ENCODE results near the gene ZNF823. TPM values are rescaled to one million over a fixed set of nuclear protein-coding genes. Genes with fewer than 3 reads are reported as not detected.

Gene ZNF823
- total and polyA plus RNA-seq, 9 of the 15 experiments (the other 6 are each of a cell fraction or from before 2014, with no cell fraction given) = 4.0 to 13.4 (median 6.1) TPM

DNA sequence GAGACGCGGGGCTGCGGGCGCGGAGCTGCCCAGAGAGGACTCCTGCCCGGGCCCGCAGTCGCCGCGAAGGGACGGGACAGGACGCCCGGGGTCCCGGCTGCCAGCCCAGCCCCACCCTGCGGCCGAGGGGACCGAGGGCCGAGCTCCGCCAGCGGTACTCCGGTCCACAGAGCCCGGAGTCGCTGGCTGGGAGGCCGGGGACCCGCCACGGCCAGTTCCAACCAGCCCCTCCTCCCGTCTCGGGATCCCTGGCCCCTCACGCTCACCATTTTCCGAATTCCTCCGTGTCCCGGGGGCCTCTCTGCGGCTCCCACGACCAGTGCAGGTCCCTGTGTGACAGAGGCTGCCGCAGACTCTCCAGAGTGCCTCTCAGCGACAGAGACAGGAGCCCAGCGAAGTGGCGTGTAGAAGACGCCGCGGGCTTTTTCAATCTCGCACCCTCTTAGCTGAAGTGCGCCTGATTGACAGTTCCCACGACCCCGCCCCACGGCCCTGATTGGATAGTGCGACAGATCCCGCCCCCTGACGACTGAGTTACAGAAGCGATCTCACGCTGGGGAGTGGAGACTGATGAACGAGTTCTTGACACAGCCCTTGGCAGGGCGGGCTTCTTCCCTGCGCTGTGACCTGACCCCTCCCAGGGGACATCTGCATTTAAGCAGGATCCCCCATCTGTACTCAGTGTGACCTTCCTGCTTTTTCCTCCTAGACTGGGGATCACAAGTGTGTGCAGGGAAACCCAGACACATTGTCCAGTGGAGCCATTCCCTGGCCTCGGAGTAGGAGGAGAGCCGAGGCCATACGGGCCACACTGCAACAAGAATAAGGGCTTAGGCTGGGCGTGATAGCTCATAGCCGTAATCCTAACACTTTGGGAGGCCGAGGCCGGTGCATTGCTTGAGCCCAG, 44.0 kb downstream of the ZNF823 start (continued):
- peak; percentile 63; the same call in 1 of the 2 replicates for TF ChIP-seq ZBTB7A (IDR thresholded peaks at IDR 0.05; ENCODE audit: borderline replicate concordance, control insufficient read depth, low read depth, low read length)
- peak; percentile 47 for TF ChIP-seq SP2 (IDR thresholded peaks at IDR 0.05; ENCODE audit: extremely low read depth, low read depth, low read length, poor library complexity, severe bottlenecking)
- TF ChIP-seq FIP1L1 (IDR thresholded peaks at IDR 0.05; ENCODE audit: low read depth, low read length, poor library complexity, severe bottlenecking) = no peak
- TF ChIP-seq, protein P1, sequence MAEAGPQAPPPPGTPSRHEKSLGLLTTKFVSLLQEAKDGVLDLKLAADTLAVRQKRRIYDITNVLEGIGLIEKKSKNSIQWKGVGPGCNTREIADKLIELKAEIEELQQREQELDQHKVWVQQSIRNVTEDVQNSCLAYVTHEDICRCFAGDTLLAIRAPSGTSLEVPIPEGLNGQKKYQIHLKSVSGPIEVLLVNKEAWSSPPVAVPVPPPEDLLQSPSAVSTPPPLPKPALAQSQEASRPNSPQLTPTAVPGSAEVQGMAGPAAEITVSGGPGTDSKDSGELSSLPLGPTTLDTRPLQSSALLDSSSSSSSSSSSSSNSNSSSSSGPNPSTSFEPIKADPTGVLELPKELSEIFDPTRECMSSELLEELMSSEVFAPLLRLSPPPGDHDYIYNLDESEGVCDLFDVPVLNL (CRISPR knock-in tag; IDR thresholded peaks at IDR 0.05; ENCODE audit: low read depth) = peak; percentile 53; the same call in 1 of the 2 replicates
- peak; percentile 93; the same call in 1 of the 2 replicates for TF ChIP-seq CBX1 (IDR thresholded peaks at IDR 0.05; ENCODE audit: low read depth)
- TF ChIP-seq, protein P2, sequence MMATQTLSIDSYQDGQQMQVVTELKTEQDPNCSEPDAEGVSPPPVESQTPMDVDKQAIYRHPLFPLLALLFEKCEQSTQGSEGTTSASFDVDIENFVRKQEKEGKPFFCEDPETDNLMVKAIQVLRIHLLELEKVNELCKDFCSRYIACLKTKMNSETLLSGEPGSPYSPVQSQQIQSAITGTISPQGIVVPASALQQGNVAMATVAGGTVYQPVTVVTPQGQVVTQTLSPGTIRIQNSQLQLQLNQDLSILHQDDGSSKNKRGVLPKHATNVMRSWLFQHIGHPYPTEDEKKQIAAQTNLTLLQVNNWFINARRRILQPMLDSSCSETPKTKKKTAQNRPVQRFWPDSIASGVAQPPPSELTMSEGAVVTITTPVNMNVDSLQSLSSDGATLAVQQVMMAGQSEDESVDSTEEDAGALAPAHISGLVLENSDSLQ (IDR thresholded peaks at IDR 0.05) = peak; percentile 98
- TF ChIP-seq CBX5 (IDR thresholded peaks at IDR 0.05; ENCODE audit: borderline replicate concordance, low read depth) = no peak
- no peak for TF ChIP-seq ZNF354B (CRISPR knock-in tag; IDR thresholded peaks at IDR 0.05)
- TF ChIP-seq, protein P3, sequence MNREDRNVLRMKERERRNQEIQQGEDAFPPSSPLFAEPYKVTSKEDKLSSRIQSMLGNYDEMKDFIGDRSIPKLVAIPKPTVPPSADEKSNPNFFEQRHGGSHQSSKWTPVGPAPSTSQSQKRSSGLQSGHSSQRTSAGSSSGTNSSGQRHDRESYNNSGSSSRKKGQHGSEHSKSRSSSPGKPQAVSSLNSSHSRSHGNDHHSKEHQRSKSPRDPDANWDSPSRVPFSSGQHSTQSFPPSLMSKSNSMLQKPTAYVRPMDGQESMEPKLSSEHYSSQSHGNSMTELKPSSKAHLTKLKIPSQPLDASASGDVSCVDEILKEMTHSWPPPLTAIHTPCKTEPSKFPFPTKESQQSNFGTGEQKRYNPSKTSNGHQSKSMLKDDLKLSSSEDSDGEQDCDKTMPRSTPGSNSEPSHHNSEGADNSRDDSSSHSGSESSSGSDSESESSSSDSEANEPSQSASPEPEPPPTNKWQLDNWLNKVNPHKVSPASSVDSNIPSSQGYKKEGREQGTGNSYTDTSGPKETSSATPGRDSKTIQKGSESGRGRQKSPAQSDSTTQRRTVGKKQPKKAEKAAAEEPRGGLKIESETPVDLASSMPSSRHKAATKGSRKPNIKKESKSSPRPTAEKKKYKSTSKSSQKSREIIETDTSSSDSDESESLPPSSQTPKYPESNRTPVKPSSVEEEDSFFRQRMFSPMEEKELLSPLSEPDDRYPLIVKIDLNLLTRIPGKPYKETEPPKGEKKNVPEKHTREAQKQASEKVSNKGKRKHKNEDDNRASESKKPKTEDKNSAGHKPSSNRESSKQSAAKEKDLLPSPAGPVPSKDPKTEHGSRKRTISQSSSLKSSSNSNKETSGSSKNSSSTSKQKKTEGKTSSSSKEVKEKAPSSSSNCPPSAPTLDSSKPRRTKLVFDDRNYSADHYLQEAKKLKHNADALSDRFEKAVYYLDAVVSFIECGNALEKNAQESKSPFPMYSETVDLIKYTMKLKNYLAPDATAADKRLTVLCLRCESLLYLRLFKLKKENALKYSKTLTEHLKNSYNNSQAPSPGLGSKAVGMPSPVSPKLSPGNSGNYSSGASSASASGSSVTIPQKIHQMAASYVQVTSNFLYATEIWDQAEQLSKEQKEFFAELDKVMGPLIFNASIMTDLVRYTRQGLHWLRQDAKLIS (CRISPR knock-in tag; IDR thresholded peaks at IDR 0.05) = 0 out of 2 replicates have a peak, but pooled peaks have one; percentile 50
- no peak for TF ChIP-seq CBFA2T3 (IDR thresholded peaks at IDR 0.05)
- TF ChIP-seq LCOR (CRISPR knock-in tag; IDR thresholded peaks at IDR 0.05) = 0 out of 2 replicates have a peak, but pooled peaks have one; percentile 33
- TF ChIP-seq SRF (CRISPR knock-in tag; IDR thresholded peaks at IDR 0.05) = no peak
- TF ChIP-seq CREB1 (IDR thresholded peaks at IDR 0.05) = no peak
- 0 out of 2 replicates have a peak, but pooled peaks have one; percentile 42 for TF ChIP-seq CREB1 (CRISPR knock-in tag; IDR thresholded peaks at IDR 0.05)
- TF ChIP-seq RBFOX2 (IDR thresholded peaks at IDR 0.05; ENCODE audit: low read depth, low read length) = peak; percentile 88
- peak; percentile 70; the same call in 1 of the 2 replicates for TF ChIP-seq CREM (IDR thresholded peaks at IDR 0.05; ENCODE audit: low read depth)
- TF ChIP-seq MTA3 (IDR thresholded peaks at IDR 0.05; ENCODE audit: borderline replicate concordance) = 0 out of 2 replicates have a peak, but pooled peaks have one; percentile 50
- TF ChIP-seq, protein P4, sequence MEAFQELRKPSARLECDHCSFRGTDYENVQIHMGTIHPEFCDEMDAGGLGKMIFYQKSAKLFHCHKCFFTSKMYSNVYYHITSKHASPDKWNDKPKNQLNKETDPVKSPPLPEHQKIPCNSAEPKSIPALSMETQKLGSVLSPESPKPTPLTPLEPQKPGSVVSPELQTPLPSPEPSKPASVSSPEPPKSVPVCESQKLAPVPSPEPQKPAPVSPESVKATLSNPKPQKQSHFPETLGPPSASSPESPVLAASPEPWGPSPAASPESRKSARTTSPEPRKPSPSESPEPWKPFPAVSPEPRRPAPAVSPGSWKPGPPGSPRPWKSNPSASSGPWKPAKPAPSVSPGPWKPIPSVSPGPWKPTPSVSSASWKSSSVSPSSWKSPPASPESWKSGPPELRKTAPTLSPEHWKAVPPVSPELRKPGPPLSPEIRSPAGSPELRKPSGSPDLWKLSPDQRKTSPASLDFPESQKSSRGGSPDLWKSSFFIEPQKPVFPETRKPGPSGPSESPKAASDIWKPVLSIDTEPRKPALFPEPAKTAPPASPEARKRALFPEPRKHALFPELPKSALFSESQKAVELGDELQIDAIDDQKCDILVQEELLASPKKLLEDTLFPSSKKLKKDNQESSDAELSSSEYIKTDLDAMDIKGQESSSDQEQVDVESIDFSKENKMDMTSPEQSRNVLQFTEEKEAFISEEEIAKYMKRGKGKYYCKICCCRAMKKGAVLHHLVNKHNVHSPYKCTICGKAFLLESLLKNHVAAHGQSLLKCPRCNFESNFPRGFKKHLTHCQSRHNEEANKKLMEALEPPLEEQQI (IDR thresholded peaks at IDR 0.05) = no peak
- TF ChIP-seq SP1 (CRISPR knock-in tag; IDR thresholded peaks at IDR 0.05) = peak; percentile 85

All from K562 (cell line).